GM21367 (cell line): ENCODE measurements around the gene TTL.
A peak's percentile ranks its signal among the peaks of the same experiment; 100 is the strongest.
"Not testable (repeated sequence)": the region's sequence is repeated elsewhere in the genome, so short reads cannot be mapped to it uniquely, and the experiment has no call there.

Experiments used
- ATAC-seq: cut with Tn5 transposase; IDR thresholded peaks from one replicate; pipeline ENCODE4 v1.9.1; 2021; ENCODE audit not compliant: unreplicated experiment

Gene TTL

GRCh38 chr2:112481528-112482233 lies at the start of gene TTL:
TSS of gene TTL (plus strand) at chr2:112482156. CDS start at chr2:112482345, 189 bp downstream.
- ATAC-seq, result peak; percentile 62

GRCh38 chr2:112432390-112432734 lies 49.6 kb upstream of the TTL start:
- not testable (repeated sequence) for ATAC-seq

- ATAC-seq, result not testable (repeated sequence)
Observed at GRCh38 chr2:112432735-112433479, 49.0 kb upstream of the TTL start.

GRCh38 chr2:112433480-112433879 lies 48.5 kb upstream of the TTL start, which contains the start of gene RGPD8:
TSS of gene RGPD8 (minus strand) at chr2:112433645. CDS start at chr2:112433453, 192 bp downstream.
- ATAC-seq, result peak; percentile 94

GRCh38 chr2:112433932-112434730 lies 47.8 kb upstream of the TTL start:
- ATAC-seq, result no peak

- not testable (repeated sequence) for ATAC-seq
Observed at GRCh38 chr2:112434890-112435715, 46.9 kb upstream of the TTL start.

GRCh38 chr2:112435716-112436431 lies 46.1 kb upstream of the TTL start:
- not testable (repeated sequence) for ATAC-seq

GRCh38 chr2:112436993-112437392 lies 45.0 kb upstream of the TTL start:
- not testable (repeated sequence) for ATAC-seq

GRCh38 chr2:112437405-112437831 lies 44.5 kb upstream of the TTL start:
- ATAC-seq, result not testable (repeated sequence)

- not testable (repeated sequence) for ATAC-seq
Observed at GRCh38 chr2:112438603-112439261, 43.2 kb upstream of the TTL start.

- not testable (repeated sequence) for ATAC-seq
Observed at GRCh38 chr2:112444256-112444655, 37.7 kb upstream of the TTL start.

GRCh38 chr2:112449854-112450253 lies 32.1 kb upstream of the TTL start:
- ATAC-seq, result no peak

GRCh38 chr2:112451317-112451716 lies 30.6 kb upstream of the TTL start:
- ATAC-seq, result no peak

GRCh38 chr2:112454586-112454985 lies 27.4 kb upstream of the TTL start:
- ATAC-seq, result no peak

GRCh38 chr2:112459372-112459771 lies 22.6 kb upstream of the TTL start:
- ATAC-seq, result no peak

GRCh38 chr2:112462178-112462577 lies 19.8 kb upstream of the TTL start:
- no peak for ATAC-seq

- ATAC-seq, result no peak
Observed at GRCh38 chr2:112463256-112463655, 18.7 kb upstream of the TTL start.

- ATAC-seq, result no peak
Observed at GRCh38 chr2:112465382-112465781, 16.6 kb upstream of the TTL start.

- no peak for ATAC-seq
Observed at GRCh38 chr2:112472547-112473263, 9.3 kb upstream of the TTL start.
